GM12878 (cell line): ENCODE measurements around the gene SMIM21. TPM values are rescaled to one million over a fixed set of nuclear protein-coding genes. Genes with fewer than 3 reads are reported as not detected.

ENCODE experiments used
- ATAC-seq: fragments of 200-7000 bp; cut with Tn5 transposase; 3 replicates; pipeline ENCODE4 v1.9.1; 2020; ENCODE audit warnings: mild to moderate bottlenecking, moderate library complexity
- BruUV-seq: library from RNA; stranded (reverse); fragments of 400-500 nt; replicated peaks from 2 replicates; lab custom pipeline; 2021; lab: Mats Ljungman, UMichigan
- CTCF ChIA-PET: fragments of 300-600 bp; sonication (Branson Sonifier 250); formaldehyde crosslinking; extraction: SDS; loops from one replicate; lab custom pipeline; 2021; ENCODE audit warnings: inconsistent platforms; lab: Yijun Ruan, JAX
- POLR2A ChIA-PET: fragments of 350-600 bp; formaldehyde crosslinking; extraction: SDS; loops from one replicate; lab custom pipeline; 2021; ENCODE audit warnings: inconsistent platforms; lab: Charles Lee
- RAD21 ChIA-PET: fragments of 300-600 bp; sonication (Branson Sonifier 250); formaldehyde crosslinking; loops from one replicate; lab custom pipeline; 2023; ENCODE audit warnings: antibody characterized with exemption; ENCODE audit not compliant: unreplicated experiment; lab: Charles Lee
- SMC1A ChIA-PET: fragments of 300-600 bp; sonication (Branson Sonifier 250); formaldehyde crosslinking; loops from one replicate; lab custom pipeline; 2023; ENCODE audit not compliant: unreplicated experiment, uncharacterized antibody; lab: Charles Lee
- DNase-seq: peaks from one replicate; pipeline ENCODE4 v3.0.0-alpha.2; 2011; ENCODE audit warnings: low read depth, low spot score
- FAIRE-seq: peaks from 3 replicates; lab custom pipeline; 2011; peaks lifted over from hg19 to GRCh38; lab: Jason Lieb, UNC
- H2AFZ ChIP-seq: 2 replicates; pipeline ENCODE4 v1.6.0; 2011; ENCODE audit warnings: low read depth, low read length, control low read depth; ENCODE audit not compliant: control insufficient read depth
- H3K27ac ChIP-seq: 2 replicates; pipeline ENCODE4 v1.5.1; 2011; ENCODE audit warnings: control low read depth; ENCODE audit not compliant: control insufficient read depth, insufficient read depth
- H3K27me3 ChIP-seq, 2 experiments: replicated peaks in 1 of 2; 2 replicates each; pipeline versions ENCODE4 v1.6.0 to v1.6.1; 2011; ENCODE audit warnings: low read length in 1 of 2; ENCODE audit not compliant: control insufficient read depth in 2 of 2, insufficient read depth in 2 of 2
- H3K36me3 ChIP-seq, 2 experiments: 2 replicates each; pipeline ENCODE4 v1.5.1; 2011; ENCODE audit warnings: low read length in 1 of 2; ENCODE audit not compliant: control insufficient read depth in 2 of 2, insufficient read depth in 2 of 2
- H3K4me1 ChIP-seq: 2 replicates; pipeline ENCODE4 v1.6.1; 2011; ENCODE audit warnings: mild to moderate bottlenecking, low read length, moderate library complexity, mixed read lengths; ENCODE audit not compliant: control insufficient read depth, insufficient read depth
- H3K4me2 ChIP-seq: 2 replicates; pipeline ENCODE4 v1.6.0; 2011; ENCODE audit warnings: control low read depth; ENCODE audit not compliant: control insufficient read depth, insufficient read depth
- H3K4me3 ChIP-seq: fragments of 200-600 bp; sonication (generic); 2 replicates; pipeline ENCODE4 v1.5.1; 2016
- H3K79me2 ChIP-seq: 2 replicates; pipeline ENCODE4 v1.6.0; 2011; ENCODE audit warnings: low read length; ENCODE audit not compliant: control insufficient read depth, insufficient read depth
- H3K9ac ChIP-seq: 2 replicates; pipeline ENCODE4 v1.8.0; 2011; ENCODE audit warnings: low read length, control low read depth, mixed read lengths; ENCODE audit not compliant: control insufficient read depth, insufficient read depth
- H3K9me3 ChIP-seq: replicated peaks from 3 replicates; pipeline ENCODE4 v1.5.1; 2011; ENCODE audit warnings: mild to moderate bottlenecking, low read length; ENCODE audit not compliant: control insufficient read depth, insufficient read depth
- H4K20me1 ChIP-seq: 2 replicates; pipeline ENCODE4 v1.6.0; 2011; ENCODE audit not compliant: control insufficient read depth, insufficient read depth
- CREB1 ChIP-seq: IDR thresholded peaks from 2 replicates; pipeline ENCODE4 v1.6.1; 2012; ENCODE audit warnings: low read depth, mild to moderate bottlenecking, inconsistent platforms
- EGR1 ChIP-seq, 2 experiments: IDR thresholded peaks; 1 replicate in 1 of 2; 2 replicates in 1 of 2; pipeline ENCODE4 v1.6.1; 2011 to 2012; ENCODE audit warnings: low read depth in 2 of 2, low read length in 2 of 2, borderline replicate concordance in 1 of 2, mild to moderate bottlenecking in 1 of 2, moderate library complexity in 1 of 2
- EP300 ChIP-seq, 2 experiments: fragments of 150-350 bp in 1 of 2; IDR thresholded peaks; 2 replicates each; pipeline ENCODE4 v1.6.1; 2011 to 2012; ENCODE audit warnings: low read depth in 2 of 2, low read length in 2 of 2, borderline replicate concordance in 1 of 2, improper control_type of control experiment in 1 of 2, inconsistent platforms in 1 of 2; ENCODE audit not compliant: control insufficient read depth in 1 of 2
- HCFC1 ChIP-seq: fragments of 150-350 bp; IDR thresholded peaks from 2 replicates; pipeline ENCODE4 v1.6.1; 2014; ENCODE audit warnings: low read length
- HDAC2 ChIP-seq: fragments of 200-600 bp; sonication (generic); IDR thresholded peaks from 2 replicates; pipeline ENCODE4 v1.6.1; 2017
- SIX5 ChIP-seq: IDR thresholded peaks from 2 replicates; pipeline ENCODE4 v1.6.1; 2011; ENCODE audit warnings: mild to moderate bottlenecking, low read depth, low read length, moderate library complexity; ENCODE audit not compliant: severe bottlenecking
- WRNIP1 ChIP-seq: IDR thresholded peaks from 2 replicates; pipeline ENCODE4 v1.6.1; 2011; ENCODE audit warnings: low read depth, low read length, improper control_type of control experiment, borderline replicate concordance
- ZNF592 ChIP-seq: fragments of 450-650 bp; IDR thresholded peaks from 2 replicates; pipeline ENCODE4 v1.6.1; 2017; ENCODE audit warnings: mild to moderate bottlenecking, moderate library complexity
- ZNF622 ChIP-seq: fragments of 450-650 bp; IDR thresholded peaks from 2 replicates; pipeline ENCODE4 v1.6.1; 2017; ENCODE audit warnings: mild to moderate bottlenecking, inconsistent platforms
- WGBS: methylation state at CpG from one replicate; pipeline ENCODE4 v1.1.6; 2016; ENCODE audit warnings: low lambda C conversion rate; ENCODE audit not compliant: insufficient replicate concordance, insufficient coverage; ENCODE audit errors: missing lambda C conversion rate; 5-methylcytosine and 5-hydroxymethylcytosine counted together
- in situ Hi-C: fragments of 300-500 bp; cut with MboI; formaldehyde crosslinking; loops from 9 replicates; pipeline ENCODE4 v1.14.3; 2018; ENCODE audit warnings: mixed read lengths
- intact Hi-C: fragments of 100-400 bp; cut with micrococcal nuclease; formaldehyde crosslinking; loops from one replicate; pipeline ENCODE4 v1.14.2; 2022; ENCODE audit not compliant: unreplicated experiment
- polyA plus RNA-seq, 11 experiments: library from polyadenylated mRNA; depleted of rRNA in 4 of 11; unstranded in 6 of 11; stranded (reverse) in 5 of 11; fragments of >200 nt; fragmentation: Nextera tagmentation in 4 of 11; fragmentation: Illumina TruSeq in 1 of 11; extraction: Ambion mirVana in 4 of 11; extraction: Trizol in 1 of 11; gene quantifications; 1 replicate in 1 of 11; 2 replicates in 10 of 11; pipeline versions ENCODE4 v1.2.1 to v1.2.3, GENCODE V29; 2011 to 2016; ENCODE audit warnings: inconsistent platforms in 2 of 11, missing spikeins in 2 of 11, low read depth in 1 of 11
- total RNA-seq, 4 experiments: library from RNA; depleted of rRNA in 3 of 4; stranded (reverse); fragments of >200 nt in 3 of 4; fragmentation: Illumina TruSeq in 1 of 4; extraction: Trizol in 1 of 4; gene quantifications; 2 replicates each; pipeline versions ENCODE4 v1.2.1 to v1.2.3, GENCODE V29; 2013 to 2021

SMIM21 gene
- total and polyA plus RNA-seq, 10 of the 15 experiments (the other 5 are each of a cell fraction or from before 2014, with no cell fraction given), result not detected

- CTCF ChIA-PET, result no interaction called here
Observed at GRCh38 chr18:75392226-75392578, 35.3 kb downstream of the SMIM21 start.

More at GRCh38 chr18:75392226-75392578, 35.3 kb downstream of the SMIM21 start:
- no peak for FAIRE-seq
- POLR2A ChIA-PET, result no interaction called here
- H3K4me3 ChIP-seq, result no peak overlapping the region
- intact Hi-C loops, result no loop called here
- no peaks in the 10 kb centered on the region for H4K20me1 ChIP-seq
- no TSS peak for BruUV-seq
- H3K79me2 ChIP-seq, result no peaks in the 10 kb centered on the region
- no peak overlapping the region for H3K27ac ChIP-seq
- ATAC-seq, result no peak
- no peak overlapping the region for H2AFZ ChIP-seq
- no peaks in the 10 kb centered on the region for H3K36me3 ChIP-seq
- 36% methylated on average over 10 of the region's 10 CpGs for whole genome bisulfite sequencing
- in situ Hi-C loops, result no loop called here
- no peak for DNase-seq
- RAD21 ChIA-PET, result no interaction called here
- H3K4me1 ChIP-seq, result no peaks in the 10 kb centered on the region
- TF ChIP-seq ZNF592 (no peak), WRNIP1 (no peak), HDAC2 (no peak), HCFC1 (no peak), EP300 (IDR thresholded peaks at IDR 0.05; ENCODE audit: borderline replicate concordance in 1 of 2, control insufficient read depth in 1 of 2, low read depth in 2 of 2, low read length in 2 of 2) (no peak), CREB1 (no peak), ZNF622 (no peak), SIX5 (no peak), EGR1 (IDR thresholded peaks at IDR 0.05; ENCODE audit: borderline replicate concordance in 1 of 2, low read depth in 2 of 2, low read length in 2 of 2) (no peak)
- SMC1A ChIA-PET, result interaction anchor here (1.0 kb wide), 1 partner anchor 10 kb away, joined by 3 read pairs; no protein-coding TSS in a partner anchor
- H3K27me3 ChIP-seq, result no peaks in the 10 kb centered on the region; a peak in 1 of 4 replicates
- H3K9me3 ChIP-seq, result no peaks in the 10 kb centered on the region
- no peak overlapping the region for H3K4me2 ChIP-seq
- H3K9ac ChIP-seq, result no peak overlapping the region
